HG03460 (cell line): ENCODE measurements around the gene AKAP6.

Experiments
- ATAC-seq: cut with Tn5 transposase; IDR thresholded peaks from one replicate; pipeline ENCODE4 v1.9.1; 2021; ENCODE audit not compliant: unreplicated experiment

Gene AKAP6

GRCh38 chr14:32865827-32866376 lies 536.8 kb downstream of the AKAP6 start:
- no peak for ATAC-seq

- no peak for ATAC-seq
Measured at GRCh38 chr14:32883188-32883587, 554.1 kb downstream of the AKAP6 start.
